GM21447 (cell line): ENCODE results near the gene WIPF1.

Source experiments
- ATAC-seq: cut with Tn5 transposase; IDR thresholded peaks from one replicate; pipeline ENCODE4 v1.9.1; 2021; ENCODE audit not compliant: unreplicated experiment

WIPF1 gene

DNA sequence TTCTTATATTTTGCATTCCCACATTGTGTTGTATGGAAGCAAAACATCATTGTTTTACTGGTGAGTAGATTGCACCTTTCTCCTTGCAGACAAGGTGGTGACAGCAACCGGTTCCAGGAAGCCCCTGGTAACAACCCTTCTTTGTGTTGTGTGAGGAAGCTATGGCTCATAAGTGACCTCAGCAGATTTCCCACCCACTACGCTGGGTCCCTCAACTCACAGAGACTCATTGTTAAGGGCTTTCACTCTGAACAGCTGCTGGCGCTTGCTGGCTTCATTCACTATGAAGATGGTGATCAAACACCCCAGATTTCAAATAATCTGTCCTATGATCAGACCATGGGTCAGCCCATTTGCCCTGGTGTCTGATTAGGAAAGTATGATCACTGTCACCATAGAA lies 53.4 kb downstream of the WIPF1 start:
- ATAC-seq: no peak

GRCh38 chr2:174540893-174541292 lies 56.7 kb downstream of the WIPF1 start:
- no peak for ATAC-seq

DNA sequence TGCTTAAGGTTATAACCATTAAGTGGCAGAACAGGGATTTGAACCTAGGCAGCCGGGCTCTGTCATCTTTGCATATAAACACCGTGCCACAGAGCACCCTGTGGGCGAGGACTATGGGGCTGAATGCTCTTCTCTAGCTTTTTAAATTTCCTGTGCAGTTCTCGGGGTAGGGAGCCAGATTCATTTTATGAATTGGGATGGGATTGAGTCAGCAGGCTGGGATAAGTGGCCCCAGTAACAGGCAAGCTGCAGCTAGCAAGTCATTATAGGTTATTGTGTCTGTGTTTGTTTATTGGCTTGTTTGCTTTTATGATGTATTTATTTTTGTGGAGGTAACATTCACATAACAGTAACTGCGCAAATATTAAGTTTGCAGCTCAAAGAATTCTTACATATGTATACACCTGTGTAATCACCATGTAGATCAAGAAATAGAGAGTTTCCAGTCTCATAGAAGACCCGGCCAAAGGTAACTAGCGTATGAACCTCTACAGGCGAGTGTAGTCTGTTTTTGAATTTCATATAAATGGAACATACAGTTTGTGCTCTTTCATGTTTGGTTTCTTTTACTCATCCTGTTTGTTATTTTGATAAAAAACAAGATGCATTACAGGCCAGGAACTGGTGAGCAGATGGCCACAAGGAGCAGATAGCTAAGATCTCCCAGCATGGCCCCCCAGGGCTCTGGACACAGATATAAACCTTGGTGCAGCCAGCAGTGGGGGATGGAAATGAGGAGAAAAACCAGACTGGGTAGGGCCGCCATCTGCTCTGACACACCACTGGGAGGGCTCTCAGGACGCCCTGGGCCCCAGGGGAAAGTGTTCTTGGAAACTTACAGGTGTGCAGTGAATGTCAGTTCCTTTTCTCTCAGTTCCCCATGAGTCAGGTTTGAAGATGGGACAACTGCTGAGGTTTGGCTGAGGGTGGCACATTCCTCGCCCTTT lies 61.6 kb downstream of the WIPF1 start:
- ATAC-seq: no peak

- ATAC-seq: no peak
These were observed 62.5 kb downstream of the WIPF1 start for GRCh38 chr2:174535083-174535482.

DNA sequence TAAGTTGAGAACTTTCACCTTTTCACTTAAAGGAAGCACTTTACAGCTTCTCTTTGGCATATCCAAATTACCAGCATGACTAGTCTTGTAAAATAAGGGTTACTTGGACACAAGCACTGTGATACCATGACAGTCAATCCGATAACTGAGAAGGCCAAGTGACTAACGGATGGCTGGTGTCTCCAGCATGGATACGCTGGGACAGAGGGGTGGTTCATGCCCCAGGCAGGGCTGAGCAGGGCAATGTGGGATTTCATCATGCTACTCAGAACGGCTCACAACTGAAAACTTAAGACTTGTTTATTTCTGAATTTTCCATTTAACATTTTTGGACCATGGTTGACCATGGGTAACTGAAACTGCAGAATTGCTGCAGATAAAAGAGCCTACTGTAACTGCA lies 67.7 kb downstream of the WIPF1 start:
- ATAC-seq: no peak

GRCh38 chr2:174527959-174528358 lies 69.6 kb downstream of the WIPF1 start:
- ATAC-seq: no peak

GRCh38 chr2:174527101-174527721 lies 70.4 kb downstream of the WIPF1 start:
- ATAC-seq: no peak

DNA sequence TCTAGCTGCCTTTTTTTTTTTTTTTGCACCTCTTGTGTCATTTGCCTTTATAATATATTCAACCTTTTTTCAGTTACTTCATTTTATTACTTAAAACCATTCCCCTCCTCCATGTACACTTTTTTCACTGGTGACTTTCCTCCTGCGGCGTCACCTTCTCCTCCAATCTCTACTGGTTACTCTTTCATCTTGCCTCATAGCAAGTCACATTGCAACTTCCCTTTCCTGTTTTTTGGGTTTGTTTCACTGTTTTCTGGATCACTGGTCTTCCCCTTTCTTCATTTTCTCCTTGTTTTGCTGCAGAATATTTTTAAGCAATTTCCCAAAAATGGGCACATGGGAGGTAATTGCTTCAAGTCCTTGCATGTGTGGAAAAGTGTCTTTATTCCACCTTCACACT lies 73.1 kb downstream of the WIPF1 start:
- ATAC-seq: no peak

DNA sequence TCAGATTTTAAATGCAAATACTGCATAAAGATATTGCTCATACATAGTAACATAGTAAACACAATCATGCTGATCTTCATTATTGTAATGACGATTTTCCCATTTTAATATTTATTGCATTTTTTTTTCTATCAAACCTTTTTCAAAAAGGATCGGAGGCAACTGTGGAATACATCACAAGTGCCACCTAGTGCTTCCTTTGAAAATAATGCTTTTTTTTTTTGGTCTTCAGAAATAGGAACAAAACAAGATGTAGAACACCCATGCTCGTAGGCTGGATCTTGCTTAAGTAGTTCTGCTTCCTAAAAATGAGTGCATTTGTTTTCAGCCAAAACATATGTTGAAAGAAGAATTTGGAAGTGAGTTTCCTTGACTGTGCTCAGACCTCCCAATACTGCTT lies 75.1 kb downstream of the WIPF1 start:
- ATAC-seq: no peak

- ATAC-seq: no peak
These were observed 79.2 kb downstream of the WIPF1 start for GRCh38 chr2:174518395-174518794.

- ATAC-seq: no peak
These were observed 80.9 kb downstream of the WIPF1 start for GRCh38 chr2:174516501-174517378.

- ATAC-seq: no peak
These were observed 85.3 kb downstream of the WIPF1 start for GRCh38 chr2:174512345-174512744.

- ATAC-seq: no peak
These were observed 85.9 kb downstream of the WIPF1 start for GRCh38 chr2:174511580-174512260.

DNA sequence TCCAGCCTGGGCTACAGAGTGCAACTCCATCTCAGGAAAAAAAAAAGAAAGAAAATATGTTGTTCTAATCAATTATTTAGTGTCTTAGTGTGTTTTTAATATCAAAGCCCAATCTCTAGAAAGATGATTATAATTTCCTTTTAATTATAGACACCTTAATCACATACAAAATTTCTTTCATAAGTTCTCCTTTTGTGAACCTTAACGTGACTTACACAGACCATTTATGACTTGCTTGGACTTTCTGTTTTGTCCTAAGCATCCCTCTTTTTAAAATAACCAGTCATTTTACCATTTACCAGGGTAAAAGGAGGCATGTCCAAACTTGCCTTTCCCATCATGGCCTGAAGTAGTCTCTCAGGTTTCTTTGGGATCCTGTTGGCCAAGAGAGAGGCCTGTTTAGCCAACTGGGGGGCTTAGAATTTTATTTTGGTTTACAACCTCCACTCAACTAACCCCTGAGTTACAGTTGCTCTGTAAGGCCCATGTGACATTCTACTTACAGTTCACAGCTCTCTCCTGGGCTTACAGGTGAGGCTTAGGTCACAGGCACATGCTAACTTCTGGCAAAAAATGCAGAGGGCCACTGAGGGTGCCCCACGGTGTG lies 86.9 kb downstream of the WIPF1 start:
- ATAC-seq: no peak
